GM19397 (cell line): ENCODE data around the gene KLHL11.
"Not testable (repeated sequence)": the region's sequence is repeated elsewhere in the genome, so short reads cannot be mapped to it uniquely, and the experiment has no call there.

Experiments used
- ATAC-seq: cut with Tn5 transposase; IDR thresholded peaks from one replicate; pipeline ENCODE4 v1.9.1; 2021; ENCODE audit warnings: mild to moderate bottlenecking, moderate library complexity; ENCODE audit not compliant: unreplicated experiment

The KLHL11 gene

DNA sequence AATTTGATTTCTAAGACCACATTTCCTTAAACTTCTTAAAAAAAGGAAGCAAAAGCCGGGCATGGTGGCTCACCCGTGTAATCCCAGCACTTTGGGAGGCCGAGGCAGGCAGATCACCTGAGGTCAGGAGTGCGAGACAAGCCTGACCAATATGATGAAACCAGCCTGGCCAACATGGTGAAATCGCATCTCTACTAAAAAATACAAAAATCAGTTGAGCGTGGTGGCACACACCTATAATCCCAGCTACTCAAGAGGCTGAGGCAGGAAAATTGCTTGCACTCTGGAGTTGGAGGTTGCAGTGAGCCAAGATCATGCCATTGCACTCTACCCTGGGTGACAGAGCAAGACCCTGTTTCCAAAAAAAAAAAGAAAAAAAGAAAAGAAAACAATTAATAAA is 24.4 kb downstream of the KLHL11 start:
- ATAC-seq, result not testable (repeated sequence)

- ATAC-seq, result not testable (repeated sequence)
These were observed 25.8 kb downstream of the KLHL11 start for GRCh38 chr17:41839448-41839847.

- ATAC-seq, result no peak
These were observed 27.3 kb downstream of the KLHL11 start, which contains the start of gene KLHL10 for GRCh38 chr17:41837761-41838538. Gene KLHL10 (plus strand): TSS chr17:41837825. CDS start chr17:41837933, 108 bp downstream.

DNA sequence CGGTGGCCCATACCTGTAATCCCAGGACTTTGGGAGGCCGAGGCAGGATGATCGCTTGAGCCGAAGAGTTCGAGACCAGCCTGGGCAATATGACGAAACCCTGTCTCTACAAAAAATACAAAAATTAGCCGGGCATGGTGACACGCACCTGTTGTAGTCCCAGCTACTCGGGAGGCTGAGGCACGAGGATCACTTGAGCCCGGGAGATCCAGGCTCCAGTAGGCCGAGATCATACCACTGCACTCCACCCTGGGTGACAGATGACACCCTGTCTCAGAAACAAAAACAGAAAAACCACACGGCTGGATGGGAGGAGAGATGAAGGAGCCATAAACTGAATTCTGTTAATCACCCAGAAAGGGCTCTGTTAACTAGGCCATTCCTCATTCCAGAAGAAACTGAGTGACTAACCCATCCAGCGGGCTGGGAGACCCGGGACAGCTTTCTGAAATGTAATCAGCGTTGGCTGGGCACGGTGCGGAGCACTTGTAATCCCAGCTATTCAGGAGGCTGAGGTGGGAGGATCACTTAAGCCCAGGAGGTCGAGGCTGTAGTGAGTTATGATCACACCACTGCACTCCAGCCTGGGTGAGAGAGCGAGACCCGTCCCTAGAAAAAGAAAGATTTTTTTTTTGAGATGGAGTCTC is 28.6 kb downstream of the KLHL11 start:
- ATAC-seq, result no peak

DNA sequence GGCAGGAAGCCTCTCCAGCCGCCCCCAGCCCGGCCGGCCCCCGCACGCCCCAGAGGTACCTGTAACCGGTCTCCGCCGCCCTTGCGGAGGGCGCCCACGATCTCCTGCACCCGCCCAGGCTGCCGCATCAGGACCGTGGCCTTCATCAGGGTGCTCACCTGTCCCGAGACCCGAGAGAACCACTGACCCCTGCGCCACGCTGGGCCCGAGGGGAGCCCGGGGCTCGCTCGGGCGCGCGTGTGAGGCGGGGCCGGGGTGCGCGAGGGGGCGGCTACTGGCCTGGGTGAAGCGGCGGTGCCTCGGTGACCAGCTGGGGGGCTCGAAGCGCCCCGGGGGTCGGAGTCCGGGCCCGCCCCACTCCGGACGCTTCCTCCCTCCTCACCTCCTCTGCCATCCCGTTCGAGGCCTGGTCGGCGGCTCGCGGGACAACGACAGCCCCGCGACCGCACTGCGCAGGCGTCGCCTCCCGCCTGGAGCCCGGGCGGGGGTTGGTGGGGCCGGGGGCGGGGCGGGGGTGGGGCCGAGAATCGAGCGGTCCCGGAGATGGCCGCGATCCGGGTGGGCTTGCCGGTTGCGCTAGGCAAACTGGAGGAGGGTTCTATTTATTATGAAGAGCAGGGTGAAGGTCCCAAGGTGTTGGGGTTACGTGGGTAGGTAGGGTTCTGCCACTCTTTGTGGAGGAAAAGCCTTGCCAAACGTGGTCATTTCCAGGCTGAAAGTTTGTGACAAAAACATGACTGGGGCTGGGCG is 29.2 kb downstream of the KLHL11 start, which contains the start of gene NT5C3B:
Gene NT5C3B (minus strand): TSS at position 433 of the 750 bp plus-strand sequence. CDS start 39 bp downstream, at position 394.
- ATAC-seq, result peak; percentile 66

- peak; percentile 29 for ATAC-seq
These were observed 29.9 kb downstream of the KLHL11 start for GRCh38 chr17:41835214-41835799.

DNA sequence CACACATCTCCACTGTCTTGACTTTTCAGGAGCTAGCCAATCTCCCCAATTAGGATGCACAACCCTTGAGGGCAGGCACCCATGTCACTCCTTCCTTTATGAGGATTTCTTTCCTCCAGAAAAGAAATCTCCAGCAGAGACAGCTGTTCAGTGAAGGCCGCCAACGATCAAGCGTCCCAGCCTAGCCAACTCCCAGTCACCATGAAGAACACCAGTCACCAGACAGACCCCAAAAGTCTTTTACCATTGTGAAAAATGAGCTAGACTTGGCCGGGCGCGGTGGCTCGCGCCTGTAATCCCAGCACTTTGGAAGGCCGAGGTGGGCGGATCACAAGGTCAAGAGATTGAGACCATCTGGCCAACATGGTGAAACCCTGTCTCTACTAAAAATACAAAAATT is 35.3 kb downstream of the KLHL11 start:
- not testable (repeated sequence) for ATAC-seq

GRCh38 chr17:41825175-41825845 is 39.9 kb downstream of the KLHL11 start:
- ATAC-seq, result no peak

- ATAC-seq, result no peak
These were observed 41.1 kb downstream of the KLHL11 start for GRCh38 chr17:41824086-41824485.

DNA sequence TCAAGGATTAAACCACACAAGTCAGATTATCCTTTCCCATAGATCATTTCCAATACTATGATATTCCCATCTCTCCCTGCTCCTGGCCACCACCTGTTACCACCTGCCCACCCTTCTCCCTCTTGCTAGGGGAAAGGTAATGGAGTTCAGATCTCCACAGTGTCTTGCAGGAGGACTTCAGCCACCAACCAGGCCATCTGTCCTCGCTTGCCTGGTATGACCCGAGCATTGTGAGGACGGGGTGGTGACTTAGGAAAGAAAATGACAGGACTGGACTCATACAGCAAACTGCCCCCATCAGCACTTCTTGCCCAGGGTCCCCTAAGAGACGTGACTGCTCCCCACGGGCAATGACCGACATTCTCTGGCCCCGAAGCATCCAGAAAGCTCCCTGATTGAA is 41.6 kb downstream of the KLHL11 start:
- ATAC-seq, result no peak

- ATAC-seq, result no peak
These were observed 42.1 kb downstream of the KLHL11 start for GRCh38 chr17:41823141-41823524.

- ATAC-seq, result no peak
These were observed 42.7 kb downstream of the KLHL11 start for GRCh38 chr17:41822216-41823140.

GRCh38 chr17:41821776-41822175 is 43.4 kb downstream of the KLHL11 start:
- no peak for ATAC-seq

DNA sequence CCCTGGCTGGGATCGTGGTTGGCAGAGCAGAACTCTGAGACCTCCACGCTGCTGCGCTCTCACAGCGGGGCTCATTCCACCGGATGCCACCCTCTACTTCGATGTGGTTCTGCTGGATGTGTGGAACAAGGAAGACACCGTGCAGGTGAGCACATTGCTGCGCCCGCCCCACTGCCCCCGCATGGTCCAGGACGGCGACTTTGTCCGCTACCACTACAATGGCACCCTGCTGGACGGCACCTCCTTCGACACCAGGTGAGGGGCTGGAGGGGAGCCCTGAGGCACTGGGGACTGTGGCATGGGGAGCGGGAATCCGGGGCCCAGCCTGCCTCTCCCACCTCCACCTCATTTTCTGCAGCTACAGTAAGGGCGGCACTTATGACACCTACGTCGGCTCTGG is 47.2 kb downstream of the KLHL11 start:
- no peak for ATAC-seq

DNA sequence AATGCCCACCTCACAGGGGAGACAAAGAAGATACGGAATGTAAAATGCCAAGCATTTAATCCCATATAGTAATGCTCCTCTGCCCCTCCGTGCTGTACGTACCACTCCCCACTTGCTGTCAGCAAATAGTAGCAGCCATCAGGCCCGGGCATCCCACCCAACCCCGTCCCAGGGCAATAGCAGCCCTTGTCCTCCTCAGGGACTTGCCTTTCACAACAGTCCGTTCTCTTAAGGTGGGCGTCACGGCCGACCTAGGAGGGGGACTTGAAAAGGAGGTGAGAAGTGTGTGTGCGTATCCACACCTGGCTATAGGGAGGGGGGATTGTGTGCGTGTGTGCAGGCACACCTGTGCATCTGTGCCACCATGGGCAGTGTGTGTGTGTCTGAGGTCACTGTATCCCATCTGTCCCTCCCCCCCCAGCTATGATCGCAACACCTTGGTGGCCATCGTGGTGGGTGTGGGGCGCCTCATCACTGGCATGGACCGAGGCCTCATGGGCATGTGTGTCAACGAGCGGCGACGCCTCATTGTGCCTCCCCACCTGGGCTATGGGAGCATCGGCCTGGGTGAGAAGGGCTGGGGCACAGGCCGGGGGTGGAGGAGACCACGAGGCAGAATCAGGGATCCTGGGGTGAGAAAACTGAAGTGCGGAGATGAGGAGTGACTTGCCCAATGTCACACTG is 48.4 kb downstream of the KLHL11 start:
- no peak for ATAC-seq

DNA sequence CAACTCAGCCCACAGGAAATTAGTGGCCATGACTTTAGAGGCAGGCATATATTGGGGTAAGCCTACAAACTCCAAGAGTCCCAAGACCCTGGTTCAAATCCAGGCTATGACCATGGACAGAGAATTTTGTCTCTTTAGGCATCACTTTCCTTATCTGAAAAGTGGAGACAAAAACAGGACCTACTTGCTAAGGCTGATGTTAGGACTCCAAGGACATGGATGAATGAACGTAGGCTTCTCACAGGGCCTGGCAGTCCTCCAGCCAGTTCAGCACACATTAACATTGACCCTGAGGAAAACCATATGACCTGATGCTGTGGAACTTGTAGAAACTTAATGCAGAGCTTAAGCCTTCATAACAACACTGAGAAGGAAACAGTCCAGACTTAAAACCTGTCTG is 51.0 kb downstream of the KLHL11 start:
- no peak for ATAC-seq

DNA sequence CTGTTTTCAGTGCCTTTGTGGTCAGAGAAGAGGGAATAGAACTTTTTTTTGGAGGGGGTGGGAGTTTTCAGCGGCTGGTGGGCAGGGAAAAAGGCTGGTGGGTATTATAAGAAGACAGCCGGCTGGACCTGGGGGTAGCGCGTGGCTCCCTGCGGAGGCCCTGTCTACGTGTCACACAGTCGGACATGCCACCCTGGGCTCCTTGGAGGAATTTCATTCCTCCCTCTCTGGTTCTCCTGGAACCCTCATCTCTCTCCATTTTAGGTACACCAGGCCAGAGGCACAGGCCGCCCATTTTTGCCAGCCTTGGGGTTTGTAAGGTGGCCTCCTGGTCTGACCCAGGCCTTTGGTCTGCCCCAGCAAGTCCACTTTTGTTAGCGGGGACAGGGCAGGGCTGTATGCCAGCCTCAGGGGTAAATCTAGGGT is 51.5 kb downstream of the KLHL11 start:
- ATAC-seq, result no peak

- ATAC-seq, result no peak
These were observed 52.0 kb downstream of the KLHL11 start for GRCh38 chr17:41813152-41813680.
